ENCODE results near the gene PSMD9. TPM values are rescaled to one million over a fixed set of nuclear protein-coding genes. Genes with fewer than 3 reads are reported as not detected.

PSMD9 gene, protein sequence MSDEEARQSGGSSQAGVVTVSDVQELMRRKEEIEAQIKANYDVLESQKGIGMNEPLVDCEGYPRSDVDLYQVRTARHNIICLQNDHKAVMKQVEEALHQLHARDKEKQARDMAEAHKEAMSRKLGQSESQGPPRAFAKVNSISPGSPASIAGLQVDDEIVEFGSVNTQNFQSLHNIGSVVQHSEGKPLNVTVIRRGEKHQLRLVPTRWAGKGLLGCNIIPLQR
- total RNA-seq, result 28.9 and 35.1 TPM in 2 replicates

DNA sequence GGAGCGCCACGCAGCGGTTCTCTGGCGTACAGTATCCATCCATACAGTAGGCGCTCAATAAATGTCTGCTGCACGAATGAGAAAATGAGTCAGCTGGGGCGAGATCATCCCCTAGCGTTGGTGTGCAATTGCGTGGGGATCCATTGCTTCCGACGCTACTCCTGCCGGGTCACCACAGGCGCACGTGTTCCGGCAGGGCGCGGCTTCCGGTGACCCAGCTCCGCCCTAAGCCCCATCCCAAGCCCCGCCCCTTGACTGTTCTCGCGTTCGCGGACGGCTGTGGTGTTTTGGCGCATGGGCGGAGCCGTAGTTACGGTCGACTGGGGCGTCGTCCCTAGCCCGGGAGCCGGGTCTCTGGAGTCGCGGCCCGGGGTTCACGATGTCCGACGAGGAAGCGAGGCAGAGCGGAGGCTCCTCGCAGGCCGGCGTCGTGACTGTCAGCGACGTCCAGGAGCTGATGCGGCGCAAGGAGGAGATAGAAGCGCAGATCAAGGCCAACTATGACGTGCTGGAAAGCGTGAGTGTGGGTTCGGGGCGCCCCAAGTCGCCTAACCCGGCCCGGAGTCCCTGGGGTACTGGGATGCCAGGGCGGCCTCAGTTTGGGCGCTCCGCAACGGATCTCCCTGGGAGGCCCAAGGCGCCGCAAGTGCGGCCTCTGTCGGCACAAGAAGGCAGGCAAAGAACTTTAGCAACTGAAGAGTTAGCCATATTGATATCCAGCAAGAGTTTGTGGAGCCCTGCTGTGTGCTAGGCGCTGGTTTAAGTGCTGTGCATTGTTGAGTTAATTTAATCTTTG is at the start of gene PSMD9:
Gene PSMD9 (plus strand): TSS at position 313 of the 796 bp plus-strand sequence. CDS start 67 bp downstream, at position 380.
- TF ChIP-seq, protein P1, sequence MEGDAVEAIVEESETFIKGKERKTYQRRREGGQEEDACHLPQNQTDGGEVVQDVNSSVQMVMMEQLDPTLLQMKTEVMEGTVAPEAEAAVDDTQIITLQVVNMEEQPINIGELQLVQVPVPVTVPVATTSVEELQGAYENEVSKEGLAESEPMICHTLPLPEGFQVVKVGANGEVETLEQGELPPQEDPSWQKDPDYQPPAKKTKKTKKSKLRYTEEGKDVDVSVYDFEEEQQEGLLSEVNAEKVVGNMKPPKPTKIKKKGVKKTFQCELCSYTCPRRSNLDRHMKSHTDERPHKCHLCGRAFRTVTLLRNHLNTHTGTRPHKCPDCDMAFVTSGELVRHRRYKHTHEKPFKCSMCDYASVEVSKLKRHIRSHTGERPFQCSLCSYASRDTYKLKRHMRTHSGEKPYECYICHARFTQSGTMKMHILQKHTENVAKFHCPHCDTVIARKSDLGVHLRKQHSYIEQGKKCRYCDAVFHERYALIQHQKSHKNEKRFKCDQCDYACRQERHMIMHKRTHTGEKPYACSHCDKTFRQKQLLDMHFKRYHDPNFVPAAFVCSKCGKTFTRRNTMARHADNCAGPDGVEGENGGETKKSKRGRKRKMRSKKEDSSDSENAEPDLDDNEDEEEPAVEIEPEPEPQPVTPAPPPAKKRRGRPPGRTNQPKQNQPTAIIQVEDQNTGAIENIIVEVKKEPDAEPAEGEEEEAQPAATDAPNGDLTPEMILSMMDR (IDR thresholded peaks at IDR 0.05; ENCODE audit: insufficient read depth, low read depth, low read length), result peak; percentile 80
- H3K4me3 ChIP-seq (ENCODE audit: low read depth, low read length), result peak within 1 kb of the TSS; percentile 76
- DNase-seq (ENCODE audit: low read depth), result peak; percentile 98

DNA sequence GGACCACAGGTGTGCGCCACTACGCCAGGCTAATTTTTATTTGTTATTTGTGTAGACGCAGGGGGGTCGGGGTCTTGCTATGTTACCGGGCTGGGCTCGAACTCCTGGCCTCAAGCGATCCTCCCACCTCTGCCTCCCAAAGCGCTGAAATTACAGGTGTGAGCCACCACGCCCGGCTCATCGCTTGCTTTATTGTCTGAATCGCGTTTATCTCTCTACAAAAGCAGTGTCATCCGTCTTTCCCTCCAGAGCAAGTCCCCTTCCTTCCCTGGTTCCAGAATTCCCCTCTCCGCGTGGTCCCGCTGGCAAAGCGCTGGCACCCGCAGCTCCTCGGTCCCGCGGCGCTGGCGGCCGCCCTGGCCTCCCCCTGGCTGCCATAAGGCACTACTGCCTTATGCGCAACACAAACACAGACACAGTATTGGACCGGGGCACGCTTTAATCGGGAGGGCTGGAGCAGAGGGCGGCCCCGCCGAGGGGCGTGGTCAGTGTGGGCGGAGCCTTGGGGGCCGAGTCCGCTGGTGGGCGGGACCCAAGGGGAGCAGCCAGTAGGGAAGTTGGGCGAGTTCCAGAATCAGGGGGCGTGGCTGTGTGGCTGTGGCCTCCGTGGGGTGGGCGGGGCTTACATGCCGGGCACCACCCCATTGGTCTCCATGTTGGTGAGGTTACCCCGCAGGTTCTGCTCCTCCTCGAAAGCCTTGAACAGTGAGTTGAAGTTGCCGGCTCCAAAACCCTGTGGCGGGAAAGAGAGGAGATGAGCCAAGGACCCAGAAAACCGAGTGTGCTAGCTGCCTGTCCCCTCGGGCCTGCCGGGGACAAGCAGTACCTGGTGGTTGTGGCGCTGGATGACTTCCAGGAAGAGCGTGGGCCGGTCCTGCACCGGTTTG is 49.2 kb upstream of the PSMD9 start:
- peak overlapping the region; percentile 78 for H3K4me3 ChIP-seq (ENCODE audit: low read depth, low read length)
- peak; percentile 98 for DNase-seq (ENCODE audit: low read depth)
- TF ChIP-seq, protein P1 (IDR thresholded peaks at IDR 0.05; ENCODE audit: insufficient read depth, low read depth, low read length), result peak; percentile 46

DNA sequence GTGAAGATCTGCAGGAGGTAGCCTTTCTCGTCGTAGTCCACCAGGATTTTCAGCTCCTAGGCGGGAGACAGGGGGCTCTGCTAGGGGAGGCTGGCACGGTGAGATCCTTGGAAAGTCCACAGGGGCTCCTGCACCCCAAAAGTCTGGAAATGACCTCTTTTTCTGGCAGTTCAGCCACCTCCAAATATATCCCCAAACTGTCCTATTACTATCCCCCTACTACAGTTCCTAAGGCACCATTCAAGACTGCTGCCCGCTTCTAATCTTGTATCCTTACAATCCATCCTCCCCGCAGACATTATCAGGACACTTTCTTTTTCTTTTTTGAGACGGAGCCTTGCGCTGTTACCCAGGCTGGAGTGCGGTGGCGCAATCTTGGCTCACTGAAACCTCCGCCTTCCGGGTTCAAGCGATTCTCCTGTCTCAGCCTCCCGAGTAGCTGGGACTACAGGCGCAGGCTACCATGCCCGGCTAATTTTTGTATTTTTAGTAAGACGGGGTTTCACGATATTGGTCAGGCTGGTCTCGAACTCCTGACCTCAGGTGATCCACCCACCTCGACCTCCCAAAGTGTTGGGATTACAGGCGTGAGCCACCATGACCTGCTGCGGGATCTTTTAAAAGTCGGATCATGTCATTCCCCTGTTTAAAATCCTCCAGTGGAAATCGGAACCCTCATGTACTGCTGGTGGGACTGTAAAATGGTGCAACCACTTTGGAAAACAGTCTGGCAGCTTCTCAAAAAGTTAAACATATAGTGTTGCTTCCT is 48.4 kb upstream of the PSMD9 start:
- peak overlapping the region; percentile 78 for H3K4me3 ChIP-seq (ENCODE audit: low read depth, low read length)
- TF ChIP-seq, protein P1 (IDR thresholded peaks at IDR 0.05; ENCODE audit: insufficient read depth, low read depth, low read length), result no peak
- peak; percentile 15 for DNase-seq (ENCODE audit: low read depth)

DNA sequence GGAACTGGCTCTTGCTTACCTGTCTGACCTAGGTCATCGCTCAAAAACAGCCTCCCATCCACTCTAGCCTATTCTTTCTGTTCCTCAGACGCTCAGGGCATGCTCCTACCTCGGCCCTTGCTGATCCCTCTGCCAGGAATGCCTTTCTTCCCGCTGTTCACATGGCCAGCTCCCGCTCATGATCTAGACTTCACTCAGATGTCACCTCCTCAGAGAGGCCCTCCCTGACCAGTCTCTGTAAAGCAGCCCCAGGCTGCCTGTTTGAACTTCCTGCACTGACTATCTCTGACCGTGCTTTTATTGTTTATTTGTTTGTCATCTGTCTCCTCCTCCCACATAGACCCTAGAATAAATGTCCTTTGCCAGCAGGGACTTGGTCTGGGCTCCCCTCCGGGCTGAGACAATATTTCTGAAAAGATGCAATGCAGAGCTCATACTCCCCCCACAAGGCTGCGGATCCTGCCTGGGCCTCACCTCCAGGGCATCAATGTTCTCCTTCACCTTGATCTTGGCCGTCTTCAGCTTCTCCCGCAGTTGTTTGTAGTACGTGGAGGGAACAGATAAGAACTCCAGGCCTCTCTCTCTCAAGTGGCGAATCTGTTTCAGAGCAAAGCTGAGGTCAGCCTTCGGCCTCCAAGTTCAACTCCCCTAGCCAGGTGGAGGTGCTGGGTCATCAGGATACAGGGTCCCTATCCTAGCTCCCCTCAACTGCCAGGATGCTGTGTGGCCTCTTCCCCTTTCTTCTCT is 45.2 kb upstream of the PSMD9 start:
- DNase-seq (ENCODE audit: low read depth), result no peak
- H3K4me3 ChIP-seq (ENCODE audit: low read depth, low read length), result no peak overlapping the region
- TF ChIP-seq, protein P1 (IDR thresholded peaks at IDR 0.05; ENCODE audit: insufficient read depth, low read depth, low read length), result no peak

DNA sequence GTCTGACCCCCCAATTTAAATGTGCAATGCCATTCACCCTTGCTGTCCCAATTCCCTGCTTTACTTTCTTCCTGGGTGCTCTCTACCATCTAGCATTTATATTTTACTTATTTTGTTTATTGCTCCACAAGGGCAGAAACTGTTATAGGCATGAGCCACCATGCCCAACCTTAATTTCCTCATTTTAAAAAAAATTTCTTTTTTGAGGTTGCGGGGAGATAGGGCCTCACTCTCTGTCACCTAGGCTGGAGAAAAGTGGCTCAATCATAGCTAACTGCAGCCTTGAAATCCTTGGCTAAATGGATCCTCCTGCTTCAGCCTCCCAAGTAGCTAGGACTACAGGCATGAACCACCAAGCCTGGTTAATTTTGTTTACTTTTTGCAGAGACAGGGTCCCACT is 42.9 kb upstream of the PSMD9 start:
- no peak overlapping the region for H3K4me3 ChIP-seq (ENCODE audit: low read depth, low read length)
- TF ChIP-seq, protein P1 (IDR thresholded peaks at IDR 0.05; ENCODE audit: insufficient read depth, low read depth, low read length), result no peak
- no peak for DNase-seq (ENCODE audit: low read depth)

Data from fibroblast of villous mesenchyme (primary cell).